GM18508 (cell line): ENCODE data around the gene DISC1.

ENCODE experiments used
- ATAC-seq: cut with Tn5 transposase; IDR thresholded peaks from one replicate; pipeline ENCODE4 v1.9.1; 2021; ENCODE audit warnings: moderate number of reproducible peaks; ENCODE audit not compliant: insufficient read depth, unreplicated experiment

DISC1 gene

DNA sequence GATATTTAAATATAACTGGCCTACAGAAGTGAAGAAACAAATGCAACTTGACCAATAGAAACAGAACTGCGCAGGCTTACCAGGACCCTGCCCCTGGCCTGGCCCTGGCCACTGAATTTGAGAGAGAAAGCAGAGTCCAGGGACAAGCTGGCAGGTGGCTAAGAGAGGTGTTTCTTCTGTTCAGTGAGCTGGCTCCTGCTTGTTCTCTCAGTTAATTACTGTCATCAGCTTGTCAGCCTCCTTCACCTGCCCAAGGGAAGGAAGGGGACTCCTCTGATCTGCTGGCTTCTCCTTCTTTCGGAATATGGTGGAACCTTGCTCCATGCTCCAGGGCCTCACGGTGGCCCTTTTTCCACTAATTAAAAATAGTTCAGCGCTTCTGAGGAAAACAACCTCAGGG is 388.4 kb downstream of the DISC1 start:
- no peak for ATAC-seq

DNA sequence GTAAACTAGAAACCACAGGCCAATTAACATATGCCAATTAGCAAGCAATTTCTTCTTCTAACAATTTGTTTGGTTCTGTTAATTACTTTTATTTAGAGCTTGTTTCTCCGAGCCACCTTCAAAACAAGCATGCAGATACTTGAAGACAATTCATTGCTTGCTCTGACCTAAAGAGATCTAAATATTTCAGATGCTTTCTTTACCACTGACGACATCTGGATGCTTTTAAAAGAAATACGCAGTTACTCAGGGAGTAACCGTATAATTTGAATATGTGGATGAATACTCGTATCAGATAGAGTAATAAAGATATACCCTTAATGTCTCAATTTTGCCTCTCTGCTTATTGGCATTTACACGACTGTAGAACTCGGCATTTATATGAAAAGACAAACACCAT is 390.0 kb downstream of the DISC1 start:
- no peak for ATAC-seq

DNA sequence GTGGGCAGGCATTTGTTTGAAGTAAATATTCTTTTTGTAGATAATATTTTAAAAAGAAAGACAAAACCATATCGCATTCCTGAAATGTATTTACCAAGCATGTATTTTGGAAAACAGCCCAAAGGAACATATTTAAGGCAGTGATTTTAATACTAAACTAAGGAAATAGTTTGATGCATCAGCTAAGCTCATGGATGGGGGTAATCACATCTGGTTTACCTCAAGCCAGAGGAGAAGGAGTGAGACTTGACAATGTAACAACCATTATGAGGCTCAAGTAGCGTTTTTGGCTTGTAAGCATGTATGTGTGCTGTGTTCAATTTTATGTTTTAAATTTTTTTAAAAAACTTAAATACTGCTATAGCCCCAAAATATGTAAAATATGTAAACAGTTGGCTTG is 390.5 kb downstream of the DISC1 start:
- ATAC-seq: no peak

DNA sequence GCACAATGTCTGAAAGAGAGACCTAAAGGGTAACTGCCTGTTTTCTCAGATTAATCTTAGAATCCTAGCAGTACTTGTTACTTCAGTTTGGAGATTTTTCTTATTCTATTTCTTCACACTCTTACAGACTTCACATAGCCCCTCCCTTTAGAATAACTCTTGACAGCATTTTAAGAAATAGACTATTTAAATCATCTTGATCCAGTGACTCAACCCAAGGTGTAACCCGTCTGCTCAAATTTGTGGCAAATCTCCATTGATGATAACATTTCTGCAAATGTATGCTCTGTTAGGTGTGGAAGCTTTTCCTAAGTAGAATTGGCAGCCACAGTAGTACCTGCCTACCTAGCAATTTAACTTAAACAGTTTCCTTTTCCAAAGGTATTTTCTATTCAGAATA is 391.2 kb downstream of the DISC1 start:
- ATAC-seq: no peak

DNA sequence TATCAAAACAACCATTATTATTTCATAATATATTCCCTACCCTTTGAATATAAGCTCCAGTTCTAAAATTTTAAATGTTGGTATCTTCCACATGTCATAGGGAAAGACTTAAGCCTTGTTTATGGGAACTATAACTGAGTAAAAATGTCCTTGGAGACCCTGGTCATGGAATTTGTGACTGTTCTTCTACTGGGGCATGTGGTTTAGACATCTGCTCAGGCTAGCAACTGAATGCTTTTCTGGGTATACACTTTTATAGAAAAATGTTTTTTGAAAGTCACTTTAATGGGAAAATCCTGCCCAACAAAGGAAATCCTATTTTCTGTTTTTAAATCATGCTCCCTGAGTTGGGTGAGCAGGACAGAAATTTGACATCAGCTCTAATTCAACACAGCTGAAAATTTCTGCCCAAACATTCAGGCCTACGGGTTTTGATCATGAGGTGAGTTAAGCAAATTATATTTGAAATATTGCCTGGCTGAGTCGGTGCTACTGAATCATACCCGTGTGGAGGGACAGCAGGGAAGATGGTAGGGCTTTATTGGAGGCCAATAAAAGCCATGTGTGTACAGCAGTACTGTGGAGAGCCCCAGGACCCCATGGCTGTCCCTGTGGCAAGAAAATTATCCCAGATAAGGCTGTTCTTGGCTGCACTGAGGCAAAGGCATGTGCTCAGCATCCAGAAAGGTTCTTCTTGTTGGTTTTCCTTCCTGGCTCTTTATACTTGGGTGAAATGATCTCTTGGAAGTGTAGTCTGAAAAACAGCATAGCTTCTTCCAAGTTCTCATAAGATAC is 391.8 kb downstream of the DISC1 start:
- no peak for ATAC-seq

DNA sequence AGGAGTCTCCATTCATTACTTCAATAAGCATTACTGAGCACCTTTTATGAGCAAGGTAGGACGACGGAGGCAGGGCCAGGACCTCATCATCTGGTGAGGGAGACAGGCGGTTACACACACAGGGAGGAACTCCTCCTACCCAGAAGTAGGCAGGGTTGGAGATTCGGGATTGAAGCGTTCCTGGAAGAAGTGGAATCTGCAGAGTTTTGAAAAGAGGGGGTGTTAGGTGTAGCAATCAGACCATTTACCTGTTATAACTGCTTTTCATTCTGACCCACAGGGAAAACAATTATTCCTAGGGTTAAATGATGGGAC is 392.4 kb downstream of the DISC1 start:
- ATAC-seq: no peak

DNA sequence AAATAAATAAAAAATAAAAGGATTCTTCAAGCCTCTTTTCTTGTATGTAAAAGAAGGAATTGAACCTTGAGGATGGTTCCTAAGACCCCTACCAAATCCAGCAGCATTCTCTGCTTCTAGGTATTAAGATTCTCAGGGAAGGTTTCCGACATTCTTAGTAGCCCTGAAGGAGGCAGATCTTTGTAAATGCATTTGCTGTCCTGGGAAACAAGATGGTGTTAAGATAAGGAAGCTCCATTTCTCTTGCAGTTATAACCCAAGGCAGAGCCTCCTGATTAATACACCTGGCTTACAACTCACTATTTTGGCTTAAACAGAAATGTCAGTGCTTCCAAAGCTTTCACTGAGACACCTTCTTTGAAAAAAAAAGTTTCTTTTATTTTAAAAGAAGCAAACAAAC is 393.8 kb downstream of the DISC1 start:
- no peak for ATAC-seq

DNA sequence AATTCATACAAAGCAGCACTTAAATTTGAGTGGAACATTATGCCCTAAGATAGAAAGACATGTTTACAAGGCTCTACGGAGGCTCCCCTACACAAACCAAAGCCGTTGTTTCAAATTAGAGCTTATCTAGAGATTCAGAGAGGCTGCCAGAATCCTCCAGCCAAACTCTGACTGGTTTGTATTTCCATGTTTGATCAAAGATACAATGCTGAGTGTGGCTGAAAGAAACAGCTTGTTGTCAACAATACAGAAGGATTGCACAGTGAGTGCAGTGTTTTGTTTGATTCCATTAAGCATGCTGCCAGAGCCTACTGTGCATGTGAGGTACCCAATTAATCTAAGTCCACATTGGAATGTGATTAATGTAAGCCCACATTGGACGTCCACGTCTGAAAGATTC is 402.7 kb downstream of the DISC1 start:
- no peak for ATAC-seq

DNA sequence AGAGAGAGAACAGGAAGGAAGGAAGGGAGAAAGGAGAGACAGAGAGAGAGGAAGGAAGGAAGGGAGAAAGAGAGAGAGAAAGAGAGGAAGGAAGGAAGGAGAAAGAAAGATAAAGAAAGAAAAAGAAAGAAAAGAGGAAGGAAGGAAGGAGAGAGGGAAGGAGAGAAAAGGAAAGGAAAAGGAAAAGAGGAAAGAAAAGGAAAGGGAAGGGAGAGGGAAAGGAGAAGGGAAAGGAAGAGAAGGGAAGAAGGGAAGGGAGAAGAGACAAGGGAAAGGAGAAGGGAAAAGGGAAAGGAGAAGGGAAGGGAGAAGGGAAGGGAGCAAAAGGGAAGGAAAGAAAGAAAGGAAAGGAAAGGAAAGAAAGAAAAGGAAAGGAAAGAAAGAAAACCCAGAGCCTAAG is 404.6 kb downstream of the DISC1 start:
- ATAC-seq: no peak

DNA sequence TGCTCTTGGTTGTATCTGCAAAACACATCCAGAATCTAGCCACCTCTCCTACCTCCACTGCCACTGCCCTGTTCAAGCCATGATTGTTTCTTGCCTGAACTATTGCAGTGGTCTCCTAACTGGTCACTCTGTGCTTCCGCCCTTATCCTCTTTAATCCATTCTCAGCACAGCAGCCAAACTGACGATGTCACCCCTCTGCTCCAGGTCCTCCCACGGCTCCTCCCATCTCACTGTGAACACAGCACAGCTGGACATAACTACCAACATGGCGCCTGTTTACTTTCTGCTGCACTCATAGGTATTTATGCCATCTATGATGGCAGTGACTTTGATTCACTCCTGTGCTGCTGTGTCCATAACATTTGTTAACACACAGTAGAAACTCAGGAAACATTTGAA is 406.7 kb downstream of the DISC1 start:
- no peak for ATAC-seq

DNA sequence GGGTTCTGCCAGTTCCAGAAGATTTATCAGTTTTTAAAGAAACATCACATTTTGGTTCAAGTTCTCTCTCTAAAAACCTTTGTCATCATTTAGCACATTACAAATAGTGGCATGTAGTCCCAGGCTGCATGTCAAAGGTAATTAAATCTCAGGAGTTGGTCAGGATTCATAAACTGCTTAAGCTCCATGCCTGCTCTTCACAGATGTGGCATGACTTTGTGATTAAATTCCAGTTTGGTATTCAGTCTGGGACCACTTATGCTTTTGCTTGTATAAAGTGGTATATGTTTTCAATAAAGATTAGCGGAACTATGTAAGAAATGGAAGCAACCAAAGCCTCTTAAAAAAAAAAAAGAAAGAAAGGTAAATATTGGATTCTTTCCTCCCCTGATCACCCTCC is 408.0 kb downstream of the DISC1 start:
- no peak for ATAC-seq

DNA sequence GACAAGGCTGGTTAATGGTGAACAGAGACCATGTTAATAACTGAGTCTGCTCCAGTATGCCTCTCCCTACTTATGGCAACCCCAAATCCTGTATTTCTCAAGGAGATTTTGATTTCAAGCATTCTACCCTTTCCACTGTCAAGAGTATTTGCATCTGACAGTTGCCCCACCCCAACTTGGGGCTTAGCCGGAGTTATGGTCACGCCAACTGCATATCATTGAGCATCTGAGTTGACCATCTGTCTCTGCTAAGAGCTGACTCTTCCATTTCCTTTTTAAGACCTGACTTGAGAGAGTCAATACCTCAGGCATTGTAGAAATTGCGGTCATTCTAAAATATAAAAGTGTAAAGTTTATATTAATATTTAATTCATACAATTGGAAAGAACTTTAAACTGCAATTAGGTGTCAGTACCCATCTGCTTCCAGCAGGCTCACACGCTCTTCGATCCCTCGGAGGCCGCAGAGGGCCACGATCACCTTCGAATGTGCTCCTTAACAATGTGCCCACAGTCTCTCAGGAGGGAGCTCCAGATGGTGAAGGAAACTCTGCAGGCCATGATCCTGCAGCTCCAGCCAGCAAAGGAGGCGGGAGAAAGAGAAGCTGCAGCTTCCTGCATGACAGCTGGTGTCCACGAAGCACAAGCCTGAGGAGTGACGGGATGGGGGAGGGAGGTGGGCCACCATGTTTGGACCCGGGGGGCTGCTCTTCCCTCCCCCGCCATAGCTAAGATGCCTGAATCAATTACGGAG is 409.8 kb downstream of the DISC1 start:
- no peak for ATAC-seq

DNA sequence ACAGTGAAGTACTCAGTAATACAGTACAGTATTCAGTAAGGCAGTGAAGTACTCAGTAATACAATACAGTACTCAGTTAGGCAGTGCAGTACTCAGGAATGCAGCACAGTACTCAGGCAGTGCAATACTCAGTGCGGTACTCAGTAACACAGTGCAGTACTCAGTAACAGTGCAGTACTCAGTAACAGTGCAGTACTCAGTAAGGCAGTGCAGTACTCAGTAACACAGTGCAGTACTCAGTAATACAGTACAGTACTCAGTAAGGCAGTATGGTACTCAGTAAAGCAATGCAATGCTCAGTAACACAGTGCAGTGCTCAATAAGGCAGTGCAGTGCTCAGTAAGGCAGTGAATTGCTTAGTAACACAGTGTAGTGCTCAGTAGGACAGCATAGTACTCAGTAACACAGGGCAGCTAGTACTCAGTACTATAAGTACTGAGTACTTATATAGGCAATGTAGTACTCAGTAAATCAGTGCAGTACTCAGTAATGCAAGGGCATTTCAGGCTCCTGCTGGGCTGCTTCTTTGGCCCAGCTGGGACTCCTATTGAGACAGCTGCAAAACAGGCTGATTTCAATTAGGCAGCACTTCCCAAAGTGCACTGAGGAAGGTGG is 411.3 kb downstream of the DISC1 start:
- no peak for ATAC-seq

DNA sequence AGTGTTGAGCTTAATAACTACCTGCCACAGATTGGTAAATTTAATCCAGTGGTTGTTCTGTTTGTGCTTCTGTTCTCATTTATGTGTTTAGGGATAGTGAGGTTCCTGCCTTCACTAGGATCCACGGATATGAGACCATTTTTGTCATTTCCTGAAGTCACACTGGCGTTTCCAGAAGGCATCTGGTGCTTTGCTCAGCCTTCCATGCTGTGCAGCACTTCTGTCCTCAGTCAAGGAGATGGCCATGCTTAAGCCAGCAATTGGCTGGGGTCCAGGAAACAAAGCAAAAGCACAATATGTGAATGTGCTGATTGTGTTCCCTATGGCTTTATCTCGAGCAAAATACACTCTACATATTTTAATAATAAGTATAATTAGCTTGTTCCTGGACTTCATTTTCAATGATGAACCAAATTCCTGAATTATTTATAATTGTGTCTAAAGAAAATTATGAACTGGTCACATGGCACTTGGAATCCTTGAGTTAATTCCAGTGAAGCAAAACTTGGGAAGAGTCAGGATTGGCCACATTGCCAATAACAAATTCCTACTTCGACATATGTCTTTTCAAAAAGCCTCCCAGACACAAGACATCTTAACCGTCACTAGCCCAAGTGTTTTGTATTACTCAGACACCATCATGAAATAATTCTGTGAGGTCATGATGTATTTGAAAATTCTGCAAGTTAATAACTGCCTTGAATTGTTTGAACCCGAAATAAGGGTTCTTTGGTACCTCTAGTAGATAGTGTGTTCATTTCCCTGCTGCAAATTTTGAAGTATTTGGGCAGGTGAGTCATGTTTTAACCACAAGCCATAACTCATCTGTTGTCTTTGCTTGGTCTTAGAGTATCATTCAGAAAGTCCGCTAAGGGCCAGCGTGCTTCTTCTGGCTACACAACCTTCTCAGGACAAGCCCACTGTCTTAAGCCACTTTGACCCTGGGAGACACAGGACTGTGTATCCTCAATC is 412.4 kb downstream of the DISC1 start:
- ATAC-seq: no peak

DNA sequence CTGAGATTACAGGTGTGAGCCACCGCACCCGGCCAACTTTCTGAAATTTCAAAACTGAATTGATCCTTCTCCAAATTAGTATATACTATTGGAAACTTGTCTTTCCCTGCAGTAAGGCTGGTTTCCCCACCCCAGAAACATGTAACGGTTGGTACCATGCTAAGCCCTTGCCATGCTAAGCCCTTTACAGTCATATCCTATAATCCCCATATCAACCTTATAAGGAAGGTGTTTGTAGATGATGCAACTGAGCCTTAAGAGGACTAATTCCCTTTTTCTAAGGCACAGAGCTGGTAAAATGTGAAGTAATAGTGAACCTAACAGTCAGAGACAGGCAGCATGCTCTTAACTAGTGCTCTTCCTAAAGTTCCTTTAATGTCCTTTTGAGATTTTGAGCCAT is 413.7 kb downstream of the DISC1 start:
- ATAC-seq: no peak

DNA sequence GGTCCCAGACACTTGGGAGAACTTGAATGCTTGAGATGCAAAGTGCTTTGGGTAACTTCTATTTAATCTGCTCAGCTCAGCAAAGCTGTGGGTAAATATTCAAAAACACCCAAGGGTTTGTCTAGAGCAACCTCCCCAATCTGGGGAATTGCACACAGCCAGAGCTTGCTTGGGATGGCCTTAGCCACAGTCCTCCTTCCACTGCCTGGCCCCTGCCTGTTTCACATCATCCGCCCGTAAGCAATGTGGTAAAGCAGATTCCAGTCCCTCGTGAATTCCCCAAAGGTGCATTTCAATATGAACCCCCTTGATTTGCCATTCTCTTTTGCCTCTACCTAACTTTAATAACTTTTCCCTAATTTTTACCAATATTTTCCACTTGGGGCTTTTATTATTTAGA is 418.1 kb downstream of the DISC1 start:
- ATAC-seq: no peak

DNA sequence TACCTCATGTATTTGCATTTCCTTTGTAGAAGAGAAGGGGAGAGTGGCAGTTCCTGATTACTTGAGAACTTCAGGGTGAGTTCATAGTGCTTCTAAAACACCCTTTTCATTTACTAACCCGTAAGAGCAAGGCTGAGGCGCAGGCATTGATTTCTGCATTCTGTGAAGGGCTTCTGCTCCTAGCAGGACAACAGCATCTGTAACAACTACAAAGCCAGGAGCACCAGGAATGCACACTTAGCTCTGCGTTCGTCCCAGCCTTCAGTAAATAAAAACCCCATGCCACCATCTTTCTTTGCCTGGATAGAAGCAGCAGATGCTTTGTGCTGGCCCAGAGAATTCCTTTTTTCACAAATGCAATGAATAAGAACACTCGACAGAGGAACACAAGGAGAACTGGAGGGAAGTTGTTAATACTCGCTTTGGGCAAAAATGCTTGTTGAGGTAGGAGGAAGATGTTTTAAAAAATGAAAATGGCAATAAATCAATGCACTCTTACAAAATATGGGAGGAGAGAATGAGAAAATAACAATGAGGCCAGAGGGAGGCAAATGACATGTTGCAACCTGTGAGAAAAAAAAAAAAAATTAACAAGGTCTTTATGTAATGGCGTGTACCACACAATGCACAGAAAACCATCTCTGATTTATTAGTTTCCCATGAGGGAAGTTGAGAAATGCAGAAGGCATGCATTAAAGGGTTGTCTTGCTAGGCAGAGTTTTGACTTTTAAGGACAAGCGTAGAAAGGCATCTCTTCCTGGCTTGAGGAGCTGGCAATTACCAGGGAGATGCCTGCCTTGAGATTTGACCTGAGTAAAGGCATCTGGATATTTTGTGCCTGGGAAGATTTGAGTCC is 418.8 kb downstream of the DISC1 start:
- no peak for ATAC-seq

DNA sequence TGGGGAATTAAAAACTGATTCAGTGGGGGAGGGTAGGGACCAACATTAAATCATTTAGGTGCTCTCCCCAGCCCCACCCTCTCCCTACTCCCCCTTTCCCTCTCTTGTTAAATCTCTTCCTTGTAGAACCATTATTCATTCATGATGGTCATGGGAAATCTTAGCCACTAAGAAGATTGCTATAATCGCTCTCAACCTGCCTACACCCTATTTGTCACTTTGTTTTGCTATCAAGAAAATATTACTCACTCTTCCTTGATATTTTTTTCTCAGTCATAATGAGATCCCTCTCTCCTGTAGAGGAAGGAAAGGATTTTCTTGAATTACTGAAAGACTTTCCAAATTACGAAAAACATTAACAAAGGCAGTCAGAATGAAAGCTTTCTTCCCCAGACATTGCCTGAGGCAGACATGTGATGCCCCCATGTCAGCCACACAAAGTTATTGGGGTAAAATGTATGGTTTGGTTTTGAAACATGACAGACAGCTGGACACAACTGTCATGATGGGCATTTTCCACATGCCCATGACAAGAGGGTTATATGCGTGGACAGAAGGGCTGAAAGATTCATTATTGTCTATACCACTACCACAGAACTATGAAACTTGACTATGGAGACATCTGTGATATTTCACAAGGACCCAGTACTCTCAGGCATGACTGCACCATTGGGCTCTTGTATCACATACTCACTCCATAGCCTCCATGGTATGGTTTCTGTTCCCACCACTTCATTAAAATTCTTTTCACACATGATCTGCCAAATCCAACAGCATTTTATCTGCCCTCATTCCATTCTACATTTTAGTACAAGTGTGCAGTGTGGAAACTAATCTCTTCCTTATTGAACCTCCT is 420.1 kb downstream of the DISC1 start:
- no peak for ATAC-seq

DNA sequence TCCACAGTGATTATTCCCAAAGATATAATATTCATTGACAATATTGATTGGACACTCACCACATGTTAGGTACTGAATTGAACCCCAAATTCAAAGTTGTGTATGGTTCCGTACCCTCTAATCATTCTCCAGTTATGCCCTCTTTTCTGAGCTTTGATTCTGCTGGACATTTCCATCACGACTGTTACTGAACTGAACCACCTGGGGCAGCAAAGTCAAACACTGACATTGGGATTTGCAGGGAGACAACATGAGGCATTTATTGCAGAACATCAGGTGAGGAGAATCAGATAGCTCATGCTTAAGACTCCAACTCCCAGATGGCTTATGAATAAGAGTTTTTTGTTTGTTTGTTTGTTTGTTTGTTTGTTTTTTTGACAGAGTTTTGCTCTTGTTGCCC is 420.9 kb downstream of the DISC1 start:
- ATAC-seq: no peak
